HG03135 (cell line): ENCODE data around the gene ZP1.

ENCODE experiments used
- ATAC-seq: cut with Tn5 transposase; IDR thresholded peaks from one replicate; pipeline ENCODE4 v1.9.1; 2021; ENCODE audit warnings: mild to moderate bottlenecking, moderate library complexity; ENCODE audit not compliant: unreplicated experiment

Gene ZP1

GRCh38 chr11:60857378-60858232 is 9.7 kb upstream of the ZP1 start:
- no peak for ATAC-seq

- ATAC-seq, result no peak
Measured at GRCh38 chr11:60858236-60858635, 9.1 kb upstream of the ZP1 start.

GRCh38 chr11:60858731-60859464 is 8.4 kb upstream of the ZP1 start:
- ATAC-seq, result no peak

GRCh38 chr11:60859616-60860250 is 7.6 kb upstream of the ZP1 start:
- ATAC-seq, result no peak

GRCh38 chr11:60860943-60861342 is 6.4 kb upstream of the ZP1 start:
- no peak for ATAC-seq

GRCh38 chr11:60862171-60862570 is 5.2 kb upstream of the ZP1 start:
- ATAC-seq, result no peak

GRCh38 chr11:60863550-60864521 is 3.5 kb upstream of the ZP1 start:
- no peak for ATAC-seq

- ATAC-seq, result no peak
Measured at GRCh38 chr11:60864856-60865513, 2.4 kb upstream of the ZP1 start.

- no peak for ATAC-seq
Measured at GRCh38 chr11:60867871-60868681, 734 bp downstream of the ZP1 start.

- no peak for ATAC-seq
Measured at GRCh38 chr11:60868682-60869450, 1.5 kb downstream of the ZP1 start.

- ATAC-seq, result no peak
Measured at GRCh38 chr11:60869451-60869825, 2.1 kb downstream of the ZP1 start.

- ATAC-seq, result no peak
Measured at GRCh38 chr11:60870276-60870675, 2.9 kb downstream of the ZP1 start.

GRCh38 chr11:60870733-60871377 is 3.5 kb downstream of the ZP1 start:
- no peak for ATAC-seq

- ATAC-seq, result no peak
Measured at GRCh38 chr11:60871378-60872061, 4.2 kb downstream of the ZP1 start.

GRCh38 chr11:60872124-60872960 is 5.0 kb downstream of the ZP1 start:
- ATAC-seq, result no peak

- no peak for ATAC-seq
Measured at GRCh38 chr11:60872961-60873524, 5.7 kb downstream of the ZP1 start.
